Subcutaneous adipose tissue (tissue), 4 donors: ENCODE results near the gene MXD3. TPM values are rescaled to one million over a fixed set of nuclear protein-coding genes. Genes with fewer than 3 reads are reported as not detected.

Experiments used
- CTCF ChIP-seq: fragments of 450-650 bp; IDR thresholded peaks from one replicate; pipeline ENCODE4 v1.5.1; 2016; ENCODE audit warnings: low read depth, mild to moderate bottlenecking, control low read depth, antibody characterized with exemption, moderate library complexity
- total RNA-seq, 4 donors: library from RNA; depleted of rRNA; stranded (reverse); fragments of >200 nt; gene quantifications; one replicate each; pipeline ENCODE4 v1.1.0, GENCODE V29; 2016

MXD3 gene
- total RNA-seq, 4 donors from 2014 or later, result 0.82 to 13.0 (median 6.7) TPM

GRCh38 chr5:177327539-177328522, 16.1 kb upstream of the MXD3 start:
- TF ChIP-seq CTCF, result no peak

- TF ChIP-seq CTCF, result no peak
Observed at GRCh38 chr5:177325868-177326381, 14.2 kb upstream of the MXD3 start.

GRCh38 chr5:177320879-177321278, 9.2 kb upstream of the MXD3 start:
- TF ChIP-seq CTCF, result no peak

GRCh38 chr5:177319913-177320588, 8.4 kb upstream of the MXD3 start:
- TF ChIP-seq CTCF, result no peak

- TF ChIP-seq CTCF, result no peak
Observed at GRCh38 chr5:177317959-177318377, 6.3 kb upstream of the MXD3 start.

GRCh38 chr5:177316005-177316404, 4.3 kb upstream of the MXD3 start:
- TF ChIP-seq CTCF, result no peak

GRCh38 chr5:177315411-177315810, 3.7 kb upstream of the MXD3 start:
- TF ChIP-seq CTCF, result no peak
